Smooth muscle cell (in vitro differentiated cells): ENCODE measurements around the gene RHCG. TPM values are rescaled to one million over a fixed set of nuclear protein-coding genes. Genes with fewer than 3 reads are reported as not detected.

ENCODE experiments used
- DNase-seq: peaks from one replicate; lab custom pipeline; 2025; ENCODE audit not compliant: unreplicated experiment; lab: John Stamatoyannopoulos, UW
- H2AFZ ChIP-seq: fragments of 200-600 bp; sonication (generic); 2 replicates; pipeline ENCODE4 v1.6.0; 2016; ENCODE audit warnings: antibody characterized with exemption, low read depth, mild to moderate bottlenecking
- H3F3A ChIP-seq: fragments of 200-600 bp; sonication (generic); 2 replicates; pipeline ENCODE4 v1.6.0; 2017; ENCODE audit warnings: antibody characterized with exemption, low read depth
- H3K27ac ChIP-seq: fragments of 200-600 bp; sonication (generic); 2 replicates; pipeline ENCODE4 v1.5.1; 2016; ENCODE audit warnings: low read depth, mild to moderate bottlenecking
- H3K27me3 ChIP-seq: fragments of 200-600 bp; sonication (generic); 2 replicates; pipeline ENCODE4 v1.6.1; 2016; ENCODE audit warnings: low read depth, mild to moderate bottlenecking
- H3K36me3 ChIP-seq: fragments of 200-600 bp; sonication (generic); 2 replicates; pipeline ENCODE4 v1.5.1; 2016; ENCODE audit warnings: low read depth
- H3K4me1 ChIP-seq: fragments of 200-600 bp; sonication (generic); 2 replicates; pipeline ENCODE4 v1.5.1; 2016; ENCODE audit warnings: low read depth
- H3K4me2 ChIP-seq: fragments of 200-600 bp; sonication (generic); 2 replicates; pipeline ENCODE4 v1.6.0; 2016; ENCODE audit warnings: mild to moderate bottlenecking
- H3K4me3 ChIP-seq: fragments of 200-600 bp; sonication (generic); 2 replicates; pipeline ENCODE4 v1.5.1; 2016; ENCODE audit warnings: mild to moderate bottlenecking
- H3K79me2 ChIP-seq: fragments of 200-600 bp; sonication (generic); 2 replicates; pipeline ENCODE4 v1.6.0; 2016; ENCODE audit warnings: low read depth, mild to moderate bottlenecking
- H3K9ac ChIP-seq: fragments of 200-600 bp; sonication (generic); 2 replicates; pipeline ENCODE4 v1.6.0; 2016; ENCODE audit warnings: low read depth
- H3K9me3 ChIP-seq: fragments of 200-600 bp; sonication (generic); replicated peaks from 2 replicates; pipeline ENCODE4 v1.5.1; 2016; ENCODE audit warnings: low read depth
- H4K20me1 ChIP-seq: fragments of 200-600 bp; sonication (generic); 2 replicates; pipeline ENCODE4 v1.6.0; 2016; ENCODE audit warnings: low read depth
- CTCF ChIP-seq: fragments of 200-600 bp; sonication (generic); IDR thresholded peaks from 2 replicates; pipeline ENCODE4 v1.5.1; 2017; ENCODE audit warnings: borderline replicate concordance, mild to moderate bottlenecking, antibody characterized with exemption; ENCODE audit not compliant: insufficient read depth, poor library complexity, severe bottlenecking
- WGBS: methylation state at CpG from one replicate; pipeline ENCODE4 v1.1.7; 2016; ENCODE audit warnings: low lambda C conversion rate; 5-methylcytosine and 5-hydroxymethylcytosine counted together
- polyA plus RNA-seq: library from polyadenylated mRNA; unstranded; fragments of >200 nt; fragmentation: Nextera tagmentation; extraction: Ambion mirVana; gene quantifications from 2 replicates; pipeline ENCODE4 v1.2.1, GENCODE V29; 2016
- total RNA-seq: library from RNA; depleted of rRNA; stranded (reverse); fragments of >200 nt; gene quantifications from 2 replicates; pipeline ENCODE4 v1.2.3, GENCODE V29; 2014

Gene RHCG
- total and polyA plus RNA-seq, 2 experiments from 2014 or later = 10.9 to 12.0 TPM

DNA sequence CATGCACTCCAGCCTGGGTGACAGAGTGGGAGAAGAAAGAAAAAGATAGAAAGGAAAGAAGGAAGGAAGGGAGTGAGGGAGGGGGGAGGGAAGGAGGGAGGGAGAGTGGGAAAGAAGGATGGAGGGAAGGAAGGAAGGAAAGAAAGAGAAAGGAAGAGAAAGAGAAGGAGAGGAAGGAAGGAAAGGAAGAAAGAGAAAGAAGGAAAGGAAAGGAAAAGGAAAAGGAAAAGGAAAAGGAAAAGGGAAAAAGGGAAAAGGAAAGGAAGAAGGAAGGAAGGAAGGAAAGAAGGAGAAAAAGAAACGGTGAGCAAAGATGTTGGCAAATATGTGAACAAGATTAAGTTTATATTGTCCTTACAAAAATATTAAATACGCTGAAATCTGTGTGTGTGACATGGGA is 42.6 kb upstream of the RHCG start:
- no peaks in the 10 kb centered on the region for H3K79me2 ChIP-seq
- H3K36me3 ChIP-seq = no peaks in the 10 kb centered on the region
- DNase-seq = no peak

DNA sequence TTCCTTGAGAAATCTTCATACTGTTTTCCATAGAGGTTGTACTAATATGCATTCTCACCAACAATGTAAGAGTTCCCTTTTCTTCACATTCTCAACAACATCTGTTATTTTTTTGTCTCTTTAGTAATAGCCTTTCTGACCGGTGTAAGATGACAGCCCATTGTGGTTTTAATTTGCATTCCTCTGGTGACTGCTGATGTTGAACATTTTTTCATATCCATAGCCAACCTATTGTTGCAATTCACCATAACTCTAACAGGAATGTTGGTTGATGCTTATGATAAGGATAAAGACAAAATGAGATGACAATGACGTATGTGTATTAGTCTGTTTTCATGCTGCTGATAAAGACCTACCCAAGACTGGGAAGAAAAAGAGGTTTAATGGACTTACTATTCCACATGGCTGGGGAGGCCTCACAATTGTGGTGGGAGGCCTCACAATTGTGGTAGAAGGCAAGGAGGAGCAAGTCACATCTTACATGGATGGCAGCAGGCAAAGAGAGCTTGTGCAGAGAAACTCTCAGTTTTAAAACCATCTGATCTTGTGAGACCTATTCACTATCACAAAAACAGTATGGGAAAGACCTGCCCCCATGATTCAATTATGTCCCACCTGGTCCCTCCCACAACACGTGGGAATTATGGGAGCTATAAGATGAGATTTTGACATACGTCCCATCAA is 37.6 kb upstream of the RHCG start:
- no peak overlapping the region for H3K4me2 ChIP-seq
- no peaks in the 10 kb centered on the region for H3K4me1 ChIP-seq
- 81% methylated on average over 4 of the region's 4 CpGs for WGBS
- no peaks in the 10 kb centered on the region for H3F3A ChIP-seq
- H2AFZ ChIP-seq = no peak overlapping the region
- DNase-seq = no peak
- H3K4me3 ChIP-seq = no peak overlapping the region
- H3K36me3 ChIP-seq = no peaks in the 10 kb centered on the region
- no peaks in the 10 kb centered on the region for H3K27me3 ChIP-seq
- no peaks in the 10 kb centered on the region for H3K79me2 ChIP-seq
- no peaks in the 10 kb centered on the region for H4K20me1 ChIP-seq
- no peak overlapping the region for H3K9ac ChIP-seq
- no peaks in the 10 kb centered on the region for H3K9me3 ChIP-seq
- TF ChIP-seq CTCF = no peak
- no peak overlapping the region for H3K27ac ChIP-seq

More for the DNA sequence above, 42.6 kb upstream of the RHCG start:
- TF ChIP-seq CTCF = no peak
- Histone ChIP-seq H3K9ac (no peak overlapping the region), H3K4me2 (no peak overlapping the region), H2AFZ (no peak overlapping the region), H3F3A (no peaks in the 10 kb centered on the region), H4K20me1 (no peaks in the 10 kb centered on the region), H3K9me3 (no peaks in the 10 kb centered on the region), H3K27me3 (peaks cover 9% of the 10 kb centered on the region), H3K4me1 (no peaks in the 10 kb centered on the region), H3K27ac (no peak overlapping the region), H3K4me3 (no peak overlapping the region)
- 83% methylated on average over 2 of the region's 2 CpGs for WGBS

DNA sequence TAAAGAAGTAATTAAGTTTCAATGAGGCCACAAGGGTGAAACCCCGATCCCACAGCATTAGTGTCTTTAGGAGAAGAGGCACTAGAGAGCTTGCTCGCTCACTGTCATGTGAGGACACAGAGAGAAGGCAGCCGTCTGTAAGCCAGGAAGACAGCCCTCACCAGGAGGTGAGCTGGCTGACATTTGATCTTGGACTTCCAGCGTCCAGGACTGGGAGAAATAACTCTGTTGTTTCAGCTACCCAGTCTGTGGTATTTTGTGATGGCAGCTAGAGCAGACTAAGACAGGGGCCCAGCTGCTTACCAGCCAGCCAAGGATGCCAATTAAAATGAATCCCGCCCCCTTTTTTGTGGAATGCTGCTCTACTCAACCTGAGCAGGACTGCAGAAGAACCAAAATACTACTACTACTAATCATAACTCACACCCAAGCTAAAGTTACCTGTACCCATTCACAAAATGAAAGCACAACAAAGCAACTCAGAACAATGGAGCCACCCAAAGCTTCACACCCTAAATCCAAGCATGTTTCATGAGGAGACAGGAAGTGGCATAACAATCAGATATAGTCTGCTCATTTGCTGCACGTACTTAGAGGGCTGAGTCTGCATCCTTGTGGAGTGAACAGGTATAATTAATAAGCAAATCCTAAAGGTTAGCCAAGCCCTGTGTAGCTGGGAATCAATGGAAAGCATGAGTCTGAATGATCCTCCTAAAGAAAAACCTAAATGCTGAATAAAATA is 35.6 kb upstream of the RHCG start:
- no peaks in the 10 kb centered on the region for H3K79me2 ChIP-seq
- no peak overlapping the region for H3K4me3 ChIP-seq
- no peaks in the 10 kb centered on the region for H3K27me3 ChIP-seq
- no peak overlapping the region for H3K4me2 ChIP-seq
- H3K9ac ChIP-seq = no peak overlapping the region
- 72% methylated on average over 6 of the region's 6 CpGs for WGBS
- H3F3A ChIP-seq = no peaks in the 10 kb centered on the region
- no peak overlapping the region for H2AFZ ChIP-seq
- H3K9me3 ChIP-seq = no peaks in the 10 kb centered on the region
- no peak for TF ChIP-seq CTCF
- DNase-seq = no peak
- no peaks in the 10 kb centered on the region for H3K36me3 ChIP-seq
- H4K20me1 ChIP-seq = no peaks in the 10 kb centered on the region
- H3K27ac ChIP-seq = peak overlapping the region; percentile 12
- no peaks in the 10 kb centered on the region for H3K4me1 ChIP-seq

DNA sequence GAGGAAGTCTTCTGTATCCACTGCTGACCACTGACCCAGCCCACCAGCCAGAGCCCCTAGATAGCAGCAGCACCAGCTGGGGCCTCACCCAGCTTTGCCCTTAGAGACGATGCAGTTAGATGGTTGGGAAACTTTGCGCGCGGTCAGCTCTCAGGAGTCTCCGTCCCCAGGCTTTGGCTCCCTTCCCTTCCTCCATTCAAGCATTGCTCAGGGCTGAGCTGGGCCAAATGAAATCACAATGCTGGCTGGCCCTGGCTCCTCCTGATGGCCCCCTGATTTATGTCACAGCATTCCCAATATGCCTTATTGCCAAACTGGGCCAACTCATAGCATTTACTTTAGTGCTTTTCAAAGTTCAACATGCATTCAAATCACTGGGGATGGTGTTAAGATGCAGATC is 34.6 kb upstream of the RHCG start:
- no peaks in the 10 kb centered on the region for H3K9me3 ChIP-seq
- H3K36me3 ChIP-seq = no peaks in the 10 kb centered on the region
- H3K4me3 ChIP-seq = no peak overlapping the region
- H4K20me1 ChIP-seq = no peaks in the 10 kb centered on the region
- no peak for TF ChIP-seq CTCF
- H2AFZ ChIP-seq = no peak overlapping the region
- 79% methylated on average over 5 of the region's 5 CpGs for WGBS
- DNase-seq = no peak
- H3K27me3 ChIP-seq = no peaks in the 10 kb centered on the region
- no peaks in the 10 kb centered on the region for H3F3A ChIP-seq
- no peak overlapping the region for H3K4me2 ChIP-seq
- no peak overlapping the region for H3K27ac ChIP-seq
- no peaks in the 10 kb centered on the region for H3K79me2 ChIP-seq
- H3K9ac ChIP-seq = no peak overlapping the region
- no peaks in the 10 kb centered on the region for H3K4me1 ChIP-seq
